ENCODE data around the gene GFY. TPM values are rescaled to one million over a fixed set of nuclear protein-coding genes. Genes with fewer than 3 reads are reported as not detected.

GFY gene
- total and polyA plus RNA-seq, 9 of the 15 experiments (the other 6 are each of a cell fraction or from before 2014, with no cell fraction given), result 0.06 to 0.40 (median 0.19) TPM; not detected in 3

DNA sequence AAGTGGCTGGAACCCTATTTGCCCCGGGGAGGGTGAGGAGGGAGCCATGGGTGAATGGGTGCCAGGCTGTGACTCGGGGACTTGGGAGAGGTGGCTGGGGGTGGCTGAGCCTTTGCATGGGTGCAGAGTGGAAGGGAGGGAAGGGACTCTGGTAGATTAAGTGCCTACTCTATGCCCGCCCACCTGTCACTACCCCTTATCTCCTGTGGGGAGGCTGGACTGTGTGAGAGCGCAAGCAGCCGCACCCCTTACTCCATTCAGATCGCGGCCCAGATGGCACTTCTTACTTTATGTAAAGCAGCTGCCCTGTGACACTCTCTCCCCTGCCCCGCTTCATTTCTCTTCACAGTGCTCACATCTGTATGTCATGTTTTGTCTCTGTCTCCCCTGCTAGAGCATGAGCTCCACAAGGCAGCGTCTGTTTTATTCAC, 34.2 kb upstream of the GFY start:
- Histone ChIP-seq H2AFZ (ENCODE audit: low read depth, low read length) (no peak overlapping the region; the same call in 1 of the 2 replicates), H3K9ac (ENCODE audit: insufficient read depth in 1 of 2, low read depth in 2 of 2, low read length in 2 of 2) (no peak overlapping the region), H3K4me3 (no peak overlapping the region), H3K79me2 (ENCODE audit: control insufficient read depth, insufficient read depth, low read length) (no peaks in the 10 kb centered on the region), H3K4me2 (ENCODE audit: insufficient read depth, low read length) (no peak overlapping the region), H4K20me1 (replicated peaks; ENCODE audit: control insufficient read depth, insufficient read depth, low read length) (no peaks in the 10 kb centered on the region), H3K4me1 (replicated peaks in 1 of 2; ENCODE audit: control insufficient read depth in 2 of 2, insufficient read depth in 2 of 2, low read length in 2 of 2) (peaks cover 7 to 45% of the 10 kb centered on the region in 2 experiments; a peak in 4 of 5 replicates), H3K27me3 (ENCODE audit: control insufficient read depth in 2 of 2, insufficient read depth in 2 of 2, low read length in 2 of 2) (no peaks in the 10 kb centered on the region), H3K9me1 (ENCODE audit: control insufficient read depth, insufficient read depth, low read length) (no peaks in the 10 kb centered on the region), H3K9me3 (replicated peaks; ENCODE audit: control insufficient read depth, insufficient read depth, low read depth, low read length) (0 out of 2 replicates have a peak, but pooled peaks cover 3% of the 10 kb centered on the region), H3K36me3 (ENCODE audit: control insufficient read depth, insufficient read depth, low read length) (no peaks in the 10 kb centered on the region), H3K27ac (ENCODE audit: extremely low read depth, low read depth, low read length) (no peak overlapping the region)
- CTCF ChIA-PET (ENCODE audit: low intra/inter-chr PET ratio), result interaction anchor here (4.4 kb wide), 1 partner anchor 53 kb away, joined by 59 read pairs; no protein-coding TSS in a partner anchor
- WGBS (ENCODE audit: insufficient coverage, low coverage, missing lambda C conversion rate), result 22% methylated on average over 7 of the region's 9 CpGs
- intact Hi-C loops (cut with micrococcal nuclease), result no loop called here
- FAIRE-seq (no peak), DNase-seq (ENCODE audit: extremely low read depth in 1 of 4, low spot score in 3 of 4) (peak in 2 of 4 experiments; percentile 27 to 30), ATAC-seq (peak; percentile 45)
- BruUV-seq (replicated peaks), result no TSS peak
- TF ChIP-seq HEY1 (CRISPR knock-in tag; IDR thresholded peaks at IDR 0.05; ENCODE audit: borderline replicate concordance) (no peak), MCM7 (IDR thresholded peaks at IDR 0.05) (no peak), HNRNPH1 (optimal IDR thresholded peaks at IDR 0.05; ENCODE audit: low read depth, low read length) (no peak), SREBF2 (CRISPR knock-in tag; IDR thresholded peaks at IDR 0.05) (no peak), ZNF140 (CRISPR knock-in tag; IDR thresholded peaks at IDR 0.05) (no peak)
- TF ChIP-seq, protein P1, sequence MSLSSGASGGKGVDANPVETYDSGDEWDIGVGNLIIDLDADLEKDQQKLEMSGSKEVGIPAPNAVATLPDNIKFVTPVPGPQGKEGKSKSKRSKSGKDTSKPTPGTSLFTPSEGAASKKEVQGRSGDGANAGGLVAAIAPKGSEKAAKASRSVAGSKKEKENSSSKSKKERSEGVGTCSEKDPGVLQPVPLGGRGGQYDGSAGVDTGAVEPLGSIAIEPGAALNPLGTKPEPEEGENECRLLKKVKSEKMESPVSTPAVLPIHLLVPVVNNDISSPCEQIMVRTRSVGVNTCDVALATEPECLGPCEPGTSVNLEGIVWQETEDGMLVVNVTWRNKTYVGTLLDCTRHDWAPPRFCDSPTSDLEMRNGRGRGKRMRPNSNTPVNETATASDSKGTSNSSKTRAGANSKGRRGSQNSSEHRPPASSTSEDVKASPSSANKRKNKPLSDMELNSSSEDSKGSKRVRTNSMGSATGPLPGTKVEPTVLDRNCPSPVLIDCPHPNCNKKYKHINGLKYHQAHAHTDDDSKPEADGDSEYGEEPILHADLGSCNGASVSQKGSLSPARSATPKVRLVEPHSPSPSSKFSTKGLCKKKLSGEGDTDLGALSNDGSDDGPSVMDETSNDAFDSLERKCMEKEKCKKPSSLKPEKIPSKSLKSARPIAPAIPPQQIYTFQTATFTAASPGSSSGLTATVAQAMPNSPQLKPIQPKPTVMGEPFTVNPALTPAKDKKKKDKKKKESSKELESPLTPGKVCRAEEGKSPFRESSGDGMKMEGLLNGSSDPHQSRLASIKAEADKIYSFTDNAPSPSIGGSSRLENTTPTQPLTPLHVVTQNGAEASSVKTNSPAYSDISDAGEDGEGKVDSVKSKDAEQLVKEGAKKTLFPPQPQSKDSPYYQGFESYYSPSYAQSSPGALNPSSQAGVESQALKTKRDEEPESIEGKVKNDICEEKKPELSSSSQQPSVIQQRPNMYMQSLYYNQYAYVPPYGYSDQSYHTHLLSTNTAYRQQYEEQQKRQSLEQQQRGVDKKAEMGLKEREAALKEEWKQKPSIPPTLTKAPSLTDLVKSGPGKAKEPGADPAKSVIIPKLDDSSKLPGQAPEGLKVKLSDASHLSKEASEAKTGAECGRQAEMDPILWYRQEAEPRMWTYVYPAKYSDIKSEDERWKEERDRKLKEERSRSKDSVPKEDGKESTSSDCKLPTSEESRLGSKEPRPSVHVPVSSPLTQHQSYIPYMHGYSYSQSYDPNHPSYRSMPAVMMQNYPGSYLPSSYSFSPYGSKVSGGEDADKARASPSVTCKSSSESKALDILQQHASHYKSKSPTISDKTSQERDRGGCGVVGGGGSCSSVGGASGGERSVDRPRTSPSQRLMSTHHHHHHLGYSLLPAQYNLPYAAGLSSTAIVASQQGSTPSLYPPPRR (CRISPR knock-in tag; IDR thresholded peaks at IDR 0.05; ENCODE audit: borderline replicate concordance), result no peak
- TF ChIP-seq, protein P2, sequence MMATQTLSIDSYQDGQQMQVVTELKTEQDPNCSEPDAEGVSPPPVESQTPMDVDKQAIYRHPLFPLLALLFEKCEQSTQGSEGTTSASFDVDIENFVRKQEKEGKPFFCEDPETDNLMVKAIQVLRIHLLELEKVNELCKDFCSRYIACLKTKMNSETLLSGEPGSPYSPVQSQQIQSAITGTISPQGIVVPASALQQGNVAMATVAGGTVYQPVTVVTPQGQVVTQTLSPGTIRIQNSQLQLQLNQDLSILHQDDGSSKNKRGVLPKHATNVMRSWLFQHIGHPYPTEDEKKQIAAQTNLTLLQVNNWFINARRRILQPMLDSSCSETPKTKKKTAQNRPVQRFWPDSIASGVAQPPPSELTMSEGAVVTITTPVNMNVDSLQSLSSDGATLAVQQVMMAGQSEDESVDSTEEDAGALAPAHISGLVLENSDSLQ (IDR thresholded peaks at IDR 0.05), result peak; percentile 12; the same call in 1 of the 2 replicates
- TF ChIP-seq, protein P3, sequence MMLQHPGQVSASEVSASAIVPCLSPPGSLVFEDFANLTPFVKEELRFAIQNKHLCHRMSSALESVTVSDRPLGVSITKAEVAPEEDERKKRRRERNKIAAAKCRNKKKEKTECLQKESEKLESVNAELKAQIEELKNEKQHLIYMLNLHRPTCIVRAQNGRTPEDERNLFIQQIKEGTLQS (IDR thresholded peaks at IDR 0.05), result no peak
- TF ChIP-seq, protein P3 (CRISPR knock-in tag; conservative IDR thresholded peaks at IDR 0.05), result no peak
- POLR2A ChIA-PET, result interaction anchor here (0.6 to 1.7 kb wide), 8 partner anchors 15 to 423 kb away, joined by 3 to 5 read pairs (median 3); partner anchors contain the start of gene RPS11
- in situ Hi-C loops (cut with MboI), result loop anchor here (5.0 kb wide), 1 partner anchor 46 kb away; no protein-coding TSS in a partner anchor
